DMS79 treated with DMSO at 0.1 percent for 48 hours (cell line): Measurements from ENCODE around the gene OSTC.
"Not testable (repeated sequence)": the region's sequence is repeated elsewhere in the genome, so short reads cannot be mapped to it uniquely, and the experiment has no call there.

Experiments used
- DNase-seq: peaks from one replicate; lab custom pipeline; 2025; lab: John Stamatoyannopoulos, UW

Gene OSTC

GRCh38 chr4:108646706-108647105 is 3.7 kb upstream of the OSTC start:
- DNase-seq: no peak

- DNase-seq: no peak
Measured at GRCh38 chr4:108649863-108650211, 562 bp upstream of the OSTC start.

- no peak for DNase-seq
Measured at GRCh38 chr4:108651014-108651791, 804 bp downstream of the OSTC start.

- no peak for DNase-seq
Measured at GRCh38 chr4:108662629-108663028, 12.2 kb downstream of the OSTC start.

GRCh38 chr4:108674356-108674977 is 24.1 kb downstream of the OSTC start:
- DNase-seq: no peak

GRCh38 chr4:108681321-108681809 is 31.0 kb downstream of the OSTC start:
- no peak for DNase-seq

GRCh38 chr4:108683479-108683878 is 33.1 kb downstream of the OSTC start:
- DNase-seq: no peak

GRCh38 chr4:108685036-108685686 is 34.8 kb downstream of the OSTC start:
- DNase-seq: no peak

GRCh38 chr4:108690738-108691137 is 40.3 kb downstream of the OSTC start:
- DNase-seq: no peak

- DNase-seq: no peak
Measured at GRCh38 chr4:108693211-108693610, 42.8 kb downstream of the OSTC start.

GRCh38 chr4:108693819-108694218 is 43.4 kb downstream of the OSTC start:
- DNase-seq: no peak

- no peak for DNase-seq
Measured at GRCh38 chr4:108694423-108694822, 44.0 kb downstream of the OSTC start.

GRCh38 chr4:108695062-108695461 is 44.7 kb downstream of the OSTC start:
- DNase-seq: no peak

GRCh38 chr4:108696160-108696559 is 45.8 kb downstream of the OSTC start:
- DNase-seq: no peak

- no peak for DNase-seq
Measured at GRCh38 chr4:108700081-108700757, 49.8 kb downstream of the OSTC start.

- no peak for DNase-seq
Measured at GRCh38 chr4:108702960-108703359, 52.6 kb downstream of the OSTC start.

- DNase-seq: no peak
Measured at GRCh38 chr4:108703370-108703769, 53.0 kb downstream of the OSTC start.

GRCh38 chr4:108703966-108704365 is 53.6 kb downstream of the OSTC start:
- DNase-seq: no peak

- DNase-seq: no peak
Measured at GRCh38 chr4:108706289-108706688, 55.9 kb downstream of the OSTC start.

GRCh38 chr4:108709234-108709633 is 58.8 kb downstream of the OSTC start:
- DNase-seq: no peak

- no peak for DNase-seq
Measured at GRCh38 chr4:108709722-108710121, 59.3 kb downstream of the OSTC start.

- not testable (repeated sequence) for DNase-seq
Measured at GRCh38 chr4:108710578-108710977, 60.2 kb downstream of the OSTC start.

GRCh38 chr4:108714880-108715279 is 64.5 kb downstream of the OSTC start:
- no peak for DNase-seq
